GM12801 (cell line): Measurements from ENCODE around the gene IFNL4.

Experiments used
- TF ChIP-seq, protein P1 (sequence below): IDR thresholded peaks from one replicate; pipeline ENCODE4 v1.5.1; 2011; ENCODE audit warnings: control low read depth; ENCODE audit not compliant: insufficient read length; ENCODE audit errors: extremely low read depth

IFNL4 gene

GRCh38 chr19:39218230-39219007, 30.2 kb downstream of the IFNL4 start:
- TF ChIP-seq, protein P1, sequence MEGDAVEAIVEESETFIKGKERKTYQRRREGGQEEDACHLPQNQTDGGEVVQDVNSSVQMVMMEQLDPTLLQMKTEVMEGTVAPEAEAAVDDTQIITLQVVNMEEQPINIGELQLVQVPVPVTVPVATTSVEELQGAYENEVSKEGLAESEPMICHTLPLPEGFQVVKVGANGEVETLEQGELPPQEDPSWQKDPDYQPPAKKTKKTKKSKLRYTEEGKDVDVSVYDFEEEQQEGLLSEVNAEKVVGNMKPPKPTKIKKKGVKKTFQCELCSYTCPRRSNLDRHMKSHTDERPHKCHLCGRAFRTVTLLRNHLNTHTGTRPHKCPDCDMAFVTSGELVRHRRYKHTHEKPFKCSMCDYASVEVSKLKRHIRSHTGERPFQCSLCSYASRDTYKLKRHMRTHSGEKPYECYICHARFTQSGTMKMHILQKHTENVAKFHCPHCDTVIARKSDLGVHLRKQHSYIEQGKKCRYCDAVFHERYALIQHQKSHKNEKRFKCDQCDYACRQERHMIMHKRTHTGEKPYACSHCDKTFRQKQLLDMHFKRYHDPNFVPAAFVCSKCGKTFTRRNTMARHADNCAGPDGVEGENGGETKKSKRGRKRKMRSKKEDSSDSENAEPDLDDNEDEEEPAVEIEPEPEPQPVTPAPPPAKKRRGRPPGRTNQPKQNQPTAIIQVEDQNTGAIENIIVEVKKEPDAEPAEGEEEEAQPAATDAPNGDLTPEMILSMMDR = no peak

DNA sequence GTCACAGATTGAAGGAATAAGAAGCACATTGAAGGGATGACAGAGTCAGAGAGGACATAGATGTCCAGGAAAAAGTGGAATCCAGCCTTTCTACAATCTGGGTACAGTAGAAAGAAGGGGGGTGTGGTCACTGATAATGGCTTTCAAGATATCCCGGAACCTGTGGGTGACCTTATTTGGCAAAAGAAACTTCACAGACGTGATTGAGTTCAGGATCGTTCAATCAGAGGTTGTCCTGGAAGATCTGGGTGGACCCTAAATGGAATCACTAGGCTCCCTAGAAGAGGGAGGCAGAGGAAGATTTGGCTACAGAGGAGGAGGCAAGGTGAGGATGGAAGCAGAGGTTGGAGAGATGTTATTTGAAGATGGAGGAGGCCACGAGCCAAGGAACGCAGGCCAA, 31.6 kb downstream of the IFNL4 start:
- TF ChIP-seq, protein P1 = no peak

DNA sequence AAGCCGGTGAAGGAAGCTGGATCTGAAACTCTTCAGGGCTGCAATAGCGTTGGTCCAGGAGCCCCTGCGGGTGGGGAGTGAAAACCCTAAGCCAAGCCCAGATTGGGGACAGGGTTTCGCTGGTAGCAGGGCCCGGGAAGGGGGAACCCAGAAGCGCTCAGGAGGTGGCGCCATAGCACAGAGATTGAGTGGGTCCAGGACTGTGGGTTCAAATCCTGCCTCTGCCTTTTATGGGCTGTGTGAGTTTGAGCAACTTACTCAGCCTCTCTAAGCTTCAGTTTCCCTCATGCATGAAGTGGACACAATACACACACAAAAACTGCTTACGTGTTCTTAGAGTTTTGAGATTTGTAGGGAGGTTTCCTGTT, 36.3 kb downstream of the IFNL4 start:
- TF ChIP-seq, protein P1 = no peak

DNA sequence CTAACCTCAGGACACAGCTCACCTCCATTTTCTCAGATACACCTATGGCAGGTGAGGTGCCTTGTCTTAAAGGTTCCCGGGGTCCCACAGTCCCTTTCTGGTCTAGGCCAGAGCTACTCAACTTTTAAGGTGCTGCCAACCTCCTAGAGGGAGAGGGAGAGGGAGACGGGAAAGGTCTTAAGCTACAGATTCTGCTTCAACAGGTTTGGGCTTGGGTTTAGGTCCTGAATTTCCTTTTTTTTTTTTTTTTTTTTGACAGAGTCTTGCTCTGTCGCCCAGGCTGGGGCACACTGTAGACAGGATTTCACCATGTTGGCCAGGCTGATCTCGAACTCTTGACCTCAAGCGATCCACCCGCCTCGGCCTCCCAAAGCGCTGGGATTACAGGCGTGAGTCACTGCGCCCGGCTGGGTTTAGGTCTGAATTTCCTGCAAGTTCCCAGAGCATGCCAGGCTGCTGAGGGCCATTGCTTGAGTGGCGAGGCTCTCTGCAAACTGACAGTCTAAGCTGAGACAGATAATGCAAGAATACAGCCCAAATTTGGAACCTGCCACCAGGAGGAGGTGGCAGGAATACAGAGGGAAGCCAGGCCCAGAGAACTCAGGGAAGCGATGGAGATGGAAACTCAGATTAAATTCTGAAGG, 36.8 kb downstream of the IFNL4 start:
- TF ChIP-seq, protein P1 = no peak

GRCh38 chr19:39209196-39209595, 39.5 kb downstream of the IFNL4 start:
- TF ChIP-seq, protein P1 = no peak

DNA sequence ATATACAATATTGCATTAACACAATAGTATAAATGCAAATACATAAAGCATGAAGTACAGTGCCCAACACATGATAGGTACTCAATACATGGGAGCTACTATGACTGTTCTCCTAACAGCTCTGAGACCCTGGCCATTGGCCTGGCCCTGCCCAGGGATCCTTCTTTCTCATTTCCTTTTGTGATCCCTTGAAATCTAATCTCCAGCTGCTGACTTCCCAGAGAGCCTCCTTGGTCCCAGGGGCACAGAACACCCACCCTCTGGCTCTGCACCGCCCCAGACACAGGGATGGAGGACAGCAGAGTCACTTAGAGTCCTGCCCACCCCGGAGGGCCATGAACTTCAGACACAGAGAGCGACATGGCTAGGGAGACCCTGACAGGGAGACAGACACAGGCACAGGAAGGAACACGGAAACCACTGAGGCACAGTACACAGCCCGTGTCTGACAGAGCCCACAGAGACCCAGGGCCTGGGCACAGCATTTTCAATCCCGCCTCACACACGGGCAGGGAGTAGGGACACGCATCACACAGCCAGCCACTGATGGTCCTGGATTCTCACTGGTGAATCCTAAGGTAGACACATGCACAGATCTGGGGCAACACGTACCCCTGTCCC, 40.4 kb downstream of the IFNL4 start:
- TF ChIP-seq, protein P1 = no peak

DNA sequence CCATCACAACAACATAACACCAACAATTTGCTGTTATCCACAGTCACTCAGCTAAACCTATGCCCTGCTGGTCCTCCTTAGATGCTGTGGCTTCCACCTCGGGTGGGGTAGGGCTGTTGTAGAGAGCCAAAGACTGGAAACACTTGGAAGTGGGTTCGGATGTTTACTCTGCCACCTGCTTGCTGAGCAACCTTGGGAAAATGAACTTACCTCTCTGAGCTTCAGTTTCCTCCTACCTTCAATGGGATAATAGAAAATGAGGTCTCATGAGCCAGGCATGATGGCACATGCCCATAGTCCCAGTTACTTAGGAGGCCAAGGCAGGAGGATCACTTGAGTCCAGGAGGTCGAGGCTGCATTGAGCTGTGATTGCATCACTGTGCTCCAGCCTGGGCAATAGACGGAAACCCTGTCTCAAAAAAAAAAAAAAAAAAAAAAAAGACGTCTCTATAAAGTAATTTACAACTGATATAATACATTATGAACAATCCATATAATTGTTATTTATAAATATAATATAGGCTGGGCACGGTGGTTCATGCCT, 41.3 kb downstream of the IFNL4 start:
- TF ChIP-seq, protein P1 = no peak
